ENCODE data around the gene SOWAHC. TPM values are rescaled to one million over a fixed set of nuclear protein-coding genes. Genes with fewer than 3 reads are reported as not detected.

SOWAHC gene
- polyA plus RNA-seq, 1 donor from 2014 or later = 5.8 TPM

- no peaks in the 10 kb centered on the region for H3F3A ChIP-seq (ENCODE audit: insufficient read depth, low read length, poor library complexity, severe bottlenecking)
- H3K36me3 ChIP-seq (ENCODE audit: insufficient read depth, low read length) = no peaks in the 10 kb centered on the region
- H2AFZ ChIP-seq (ENCODE audit: low read depth, low read length) = no peak overlapping the region
- H3K9ac ChIP-seq (ENCODE audit: low read length) = no peak overlapping the region
- peaks cover 5% of the 10 kb centered on the region for H3K79me2 ChIP-seq (replicated peaks; ENCODE audit: insufficient read depth, low read length)
- H3K4me3 ChIP-seq (ENCODE audit: low read length) = no peak overlapping the region
- no peaks in the 10 kb centered on the region for H3K27me3 ChIP-seq (ENCODE audit: insufficient read depth, low read depth, low read length)
- TF ChIP-seq EP300 (conservative IDR thresholded peaks at IDR 0.05; ENCODE audit: poor library complexity, severe bottlenecking) (no peak), SMC3 (conservative IDR thresholded peaks at IDR 0.05; ENCODE audit: poor library complexity) (no peak), RAD21 (conservative IDR thresholded peaks at IDR 0.05) (no peak), EZH2 (IDR thresholded peaks at IDR 0.05; ENCODE audit: borderline replicate concordance, insufficient read depth, low read length, poor library complexity, severe bottlenecking) (no peak), REST (IDR thresholded peaks at IDR 0.05; ENCODE audit: borderline replicate concordance) (no peak), MXI1 (conservative IDR thresholded peaks at IDR 0.05; ENCODE audit: poor library complexity, severe bottlenecking) (no peak), POLR2AphosphoS5 (IDR thresholded peaks at IDR 0.05) (no peak), TAF1 (IDR thresholded peaks at IDR 0.05; ENCODE audit: low read depth) (no peak), CTCF (IDR thresholded peaks at IDR 0.05; ENCODE audit: poor library complexity, severe bottlenecking) (no peak)
- H3K4me2 ChIP-seq (ENCODE audit: low read length) = no peak overlapping the region
- no peak overlapping the region for H3K27ac ChIP-seq (ENCODE audit: low read length)
- H3K9me2 ChIP-seq (ENCODE audit: insufficient read depth, low read length) = no peaks in the 10 kb centered on the region
- no peaks in the 10 kb centered on the region for H3K9me3 ChIP-seq (ENCODE audit: low read length)
- no peaks in the 10 kb centered on the region for H4K20me1 ChIP-seq (ENCODE audit: insufficient read depth)
Observed at GRCh38 chr2:109591206-109591605, 23.0 kb upstream of the SOWAHC start.

- no peaks in the 10 kb centered on the region for H4K20me1 ChIP-seq (ENCODE audit: insufficient read depth)
Observed at GRCh38 chr2:109592905-109593304, 21.3 kb upstream of the SOWAHC start.

More at GRCh38 chr2:109592905-109593304, 21.3 kb upstream of the SOWAHC start:
- no peaks in the 10 kb centered on the region for H3K9me3 ChIP-seq (ENCODE audit: low read length)
- peaks cover 14% of the 10 kb centered on the region for H3K79me2 ChIP-seq (replicated peaks; ENCODE audit: insufficient read depth, low read length)
- no peaks in the 10 kb centered on the region for H3K27me3 ChIP-seq (ENCODE audit: insufficient read depth, low read depth, low read length)
- H3F3A ChIP-seq (ENCODE audit: insufficient read depth, low read length, poor library complexity, severe bottlenecking) = no peaks in the 10 kb centered on the region
- no peaks in the 10 kb centered on the region for H3K36me3 ChIP-seq (ENCODE audit: insufficient read depth, low read length)
- no peak overlapping the region for H3K4me3 ChIP-seq (ENCODE audit: low read length)
- no peak overlapping the region for H3K9ac ChIP-seq (ENCODE audit: low read length)
- no peak overlapping the region for H2AFZ ChIP-seq (ENCODE audit: low read depth, low read length)
- no peaks in the 10 kb centered on the region for H3K9me2 ChIP-seq (ENCODE audit: insufficient read depth, low read length)
- TF ChIP-seq MXI1 (conservative IDR thresholded peaks at IDR 0.05; ENCODE audit: poor library complexity, severe bottlenecking) = no peak
- no peak for TF ChIP-seq POLR2AphosphoS5 (IDR thresholded peaks at IDR 0.05)
- no peak for TF ChIP-seq REST (IDR thresholded peaks at IDR 0.05; ENCODE audit: borderline replicate concordance)
- no peak for TF ChIP-seq EP300 (conservative IDR thresholded peaks at IDR 0.05; ENCODE audit: poor library complexity, severe bottlenecking)
- no peak for TF ChIP-seq SMC3 (conservative IDR thresholded peaks at IDR 0.05; ENCODE audit: poor library complexity)
- TF ChIP-seq RAD21 (conservative IDR thresholded peaks at IDR 0.05) = no peak
- no peak for TF ChIP-seq CTCF (IDR thresholded peaks at IDR 0.05; ENCODE audit: poor library complexity, severe bottlenecking)
- no peak for TF ChIP-seq TAF1 (IDR thresholded peaks at IDR 0.05; ENCODE audit: low read depth)
- no peak overlapping the region for H3K4me2 ChIP-seq (ENCODE audit: low read length)
- H3K27ac ChIP-seq (ENCODE audit: low read length) = no peak overlapping the region
